ENCODE measurements around the gene LRMDA.

The LRMDA gene

DNA sequence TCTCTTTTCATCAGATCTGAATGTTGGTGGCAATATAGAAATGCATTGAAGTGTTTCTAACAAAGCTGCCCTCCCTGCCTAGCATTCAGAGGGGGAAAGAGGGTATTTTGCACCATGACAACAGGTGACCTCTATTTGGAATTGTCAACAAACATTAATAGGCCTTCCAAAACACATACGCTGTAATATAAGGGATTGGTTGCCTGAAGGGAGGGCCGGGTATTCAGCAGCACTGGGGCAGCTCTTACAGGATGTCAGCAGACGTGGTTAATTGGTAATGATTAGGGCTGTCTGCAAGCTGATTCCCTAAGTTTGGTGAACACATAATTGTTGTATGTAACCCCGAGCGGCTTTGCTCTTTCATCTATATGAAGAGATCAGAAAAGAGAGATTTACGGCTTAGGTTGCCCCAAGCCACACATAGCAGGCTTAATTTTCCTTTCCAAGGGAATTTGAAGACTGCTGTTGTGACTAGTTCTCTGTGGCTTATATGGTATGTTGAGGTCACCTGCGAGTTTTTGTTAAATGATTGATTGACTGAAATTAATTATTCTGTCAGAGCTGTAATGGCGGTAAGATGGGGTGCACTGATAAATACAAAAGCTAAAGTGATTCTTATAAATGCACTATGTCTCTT is 759.3 kb downstream of the LRMDA start:
- no peak overlapping the region for H3K18ac ChIP-seq (ENCODE audit: low read depth in 1 of 2, low read length in 2 of 2)
- H3K4me2 ChIP-seq (ENCODE audit: low read length, poor library complexity, severe bottlenecking), result no peak overlapping the region
- no peak overlapping the region for H3K14ac ChIP-seq (ENCODE audit: low read length in 2 of 2)
- H3K79me1 ChIP-seq (replicated peaks; ENCODE audit: low read length, poor library complexity, severe bottlenecking), result no peaks in the 10 kb centered on the region
- no peak overlapping the region for H3K23ac ChIP-seq (ENCODE audit: low read length in 2 of 2)
- H2BK15ac ChIP-seq (ENCODE audit: low read depth, poor library complexity, severe bottlenecking), result no peak overlapping the region
- no peak overlapping the region for H2BK120ac ChIP-seq (ENCODE audit: low read depth, low read length)
- no peaks in the 10 kb centered on the region for H3K4me1 ChIP-seq (ENCODE audit: control insufficient read depth, insufficient read depth, low read depth, low read length)
- no peak overlapping the region for H3K4me3 ChIP-seq (ENCODE audit: insufficient read depth in 1 of 2, low read depth in 1 of 2, low read length in 2 of 2)
- H3K4ac ChIP-seq (ENCODE audit: low read depth in 1 of 2, low read length in 2 of 2), result peak overlapping the region in 1 of 2 experiments; percentile 2
- H3K36me3 ChIP-seq (ENCODE audit: control insufficient read depth in 1 of 2, insufficient read depth in 2 of 2, low read depth in 1 of 2, low read length in 2 of 2), result no peaks in the 10 kb centered on the region
- no peak overlapping the region for H4K91ac ChIP-seq (ENCODE audit: low read length)
- no peaks in the 10 kb centered on the region for H3K27me3 ChIP-seq (ENCODE audit: control insufficient read depth in 1 of 2, insufficient read depth in 1 of 2, low read length in 2 of 2)
- 83% methylated on average over 7 of the region's 8 CpGs for WGBS
- H4K8ac ChIP-seq (ENCODE audit: low read length), result no peak overlapping the region
- no peak overlapping the region for H2AK5ac ChIP-seq (ENCODE audit: low read length, severe bottlenecking)
- no peak overlapping the region for H3K27ac ChIP-seq (ENCODE audit: low read length, poor library complexity, severe bottlenecking)
- no peaks in the 10 kb centered on the region for H3K9me3 ChIP-seq (ENCODE audit: control insufficient read depth, low read length)
- no peak overlapping the region for H2BK12ac ChIP-seq (ENCODE audit: low read length in 2 of 2)
- no peak overlapping the region for H2BK5ac ChIP-seq (ENCODE audit: low read depth, low read length, poor library complexity, severe bottlenecking)
- H2AFZ ChIP-seq (ENCODE audit: low read depth, low read length), result no peak overlapping the region
- no peak for DNase-seq
- H3K9ac ChIP-seq (ENCODE audit: low read length), result no peak overlapping the region

DNA sequence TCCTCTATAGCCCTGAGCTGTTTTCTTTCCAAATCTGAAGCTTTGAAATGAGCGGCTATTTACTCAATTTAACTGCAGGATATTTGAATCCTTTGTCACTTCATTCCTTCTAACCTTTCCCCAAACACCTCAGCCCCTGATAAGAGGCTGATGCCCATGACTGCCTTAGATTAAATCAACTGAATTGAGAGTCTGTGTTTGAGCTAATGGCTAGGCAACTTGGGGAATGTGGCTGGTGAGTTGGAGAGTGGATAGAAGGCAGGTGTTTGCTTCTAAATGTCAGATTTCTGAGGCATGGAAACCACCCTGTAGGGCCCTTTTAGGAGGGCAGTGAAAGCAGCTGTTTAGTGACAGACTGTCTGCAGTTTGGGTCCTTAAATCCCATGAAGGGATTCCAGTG is 759.9 kb downstream of the LRMDA start:
- 100% methylated on average over 1 of the region's 1 CpG for WGBS
- Histone ChIP-seq H3K14ac (ENCODE audit: low read length in 2 of 2) (no peak overlapping the region), H4K91ac (ENCODE audit: low read length) (no peak overlapping the region), H2BK120ac (ENCODE audit: low read depth, low read length) (no peak overlapping the region), H3K4me1 (ENCODE audit: control insufficient read depth, insufficient read depth, low read depth, low read length) (no peaks in the 10 kb centered on the region), H3K4ac (ENCODE audit: low read depth in 1 of 2, low read length in 2 of 2) (peak overlapping the region in 1 of 2 experiments; percentile 15), H3K79me1 (replicated peaks; ENCODE audit: low read length, poor library complexity, severe bottlenecking) (no peaks in the 10 kb centered on the region), H2AFZ (ENCODE audit: low read depth, low read length) (no peak overlapping the region), H3K4me3 (ENCODE audit: insufficient read depth in 1 of 2, low read depth in 1 of 2, low read length in 2 of 2) (no peak overlapping the region), H4K8ac (ENCODE audit: low read length) (no peak overlapping the region), H2BK12ac (ENCODE audit: low read length in 2 of 2) (no peak overlapping the region), H2AK5ac (ENCODE audit: low read length, severe bottlenecking) (no peak overlapping the region), H3K4me2 (ENCODE audit: low read length, poor library complexity, severe bottlenecking) (no peak overlapping the region), H3K27ac (ENCODE audit: low read length, poor library complexity, severe bottlenecking) (no peak overlapping the region), H2BK15ac (ENCODE audit: low read depth, poor library complexity, severe bottlenecking) (no peak overlapping the region), H3K36me3 (ENCODE audit: control insufficient read depth in 1 of 2, insufficient read depth in 2 of 2, low read depth in 1 of 2, low read length in 2 of 2) (no peaks in the 10 kb centered on the region), H3K18ac (ENCODE audit: low read depth in 1 of 2, low read length in 2 of 2) (no peak overlapping the region), H2BK5ac (ENCODE audit: low read depth, low read length, poor library complexity, severe bottlenecking) (no peak overlapping the region), H3K27me3 (ENCODE audit: control insufficient read depth in 1 of 2, insufficient read depth in 1 of 2, low read length in 2 of 2) (no peaks in the 10 kb centered on the region), H3K9ac (ENCODE audit: low read length) (no peak overlapping the region), H3K23ac (ENCODE audit: low read length in 2 of 2) (no peak overlapping the region), H3K9me3 (ENCODE audit: control insufficient read depth, low read length) (no peaks in the 10 kb centered on the region)
- DNase-seq, result no peak

DNA sequence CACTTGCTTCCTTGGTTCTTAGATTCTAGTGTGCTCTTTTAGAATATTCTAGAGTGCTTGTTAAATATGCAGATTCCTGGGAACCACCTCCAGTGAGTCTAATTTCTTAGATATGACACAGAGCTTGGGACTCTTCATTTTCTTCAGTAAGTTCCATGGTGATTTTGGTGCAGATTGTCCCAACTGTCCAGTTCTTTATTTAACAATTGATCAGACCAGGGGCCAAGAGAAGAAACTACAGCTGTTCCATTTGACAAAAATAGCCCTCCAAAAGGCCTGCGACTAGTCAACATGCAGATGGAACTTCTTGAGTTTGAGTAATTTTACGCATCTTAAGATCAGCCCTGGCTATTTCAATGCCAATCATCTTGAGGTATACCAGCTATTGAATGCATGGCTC is 760.7 kb downstream of the LRMDA start:
- no peaks in the 10 kb centered on the region for H3K27me3 ChIP-seq (ENCODE audit: control insufficient read depth in 1 of 2, insufficient read depth in 1 of 2, low read length in 2 of 2)
- H2BK5ac ChIP-seq (ENCODE audit: low read depth, low read length, poor library complexity, severe bottlenecking), result no peak overlapping the region
- no peak overlapping the region for H3K27ac ChIP-seq (ENCODE audit: low read length, poor library complexity, severe bottlenecking)
- no peak overlapping the region for H3K9ac ChIP-seq (ENCODE audit: low read length)
- H3K4ac ChIP-seq (ENCODE audit: low read depth in 1 of 2, low read length in 2 of 2), result no peak overlapping the region
- H2AK5ac ChIP-seq (ENCODE audit: low read length, severe bottlenecking), result no peak overlapping the region
- no peak overlapping the region for H4K91ac ChIP-seq (ENCODE audit: low read length)
- no peak for DNase-seq
- no peak overlapping the region for H3K4me2 ChIP-seq (ENCODE audit: low read length, poor library complexity, severe bottlenecking)
- H3K9me3 ChIP-seq (ENCODE audit: control insufficient read depth, low read length), result no peaks in the 10 kb centered on the region
- H3K23ac ChIP-seq (ENCODE audit: low read length in 2 of 2), result no peak overlapping the region
- H2BK12ac ChIP-seq (ENCODE audit: low read length in 2 of 2), result no peak overlapping the region
- no peak overlapping the region for H2BK15ac ChIP-seq (ENCODE audit: low read depth, poor library complexity, severe bottlenecking)
- no peak overlapping the region for H3K14ac ChIP-seq (ENCODE audit: low read length in 2 of 2)
- H3K4me3 ChIP-seq (ENCODE audit: insufficient read depth in 1 of 2, low read depth in 1 of 2, low read length in 2 of 2), result no peak overlapping the region
- H3K36me3 ChIP-seq (ENCODE audit: control insufficient read depth in 1 of 2, insufficient read depth in 2 of 2, low read depth in 1 of 2, low read length in 2 of 2), result no peaks in the 10 kb centered on the region
- WGBS, result 93% methylated on average over 2 of the region's 2 CpGs
- no peaks in the 10 kb centered on the region for H3K79me1 ChIP-seq (replicated peaks; ENCODE audit: low read length, poor library complexity, severe bottlenecking)
- no peak overlapping the region for H3K18ac ChIP-seq (ENCODE audit: low read depth in 1 of 2, low read length in 2 of 2)
- no peaks in the 10 kb centered on the region for H3K4me1 ChIP-seq (ENCODE audit: control insufficient read depth, insufficient read depth, low read depth, low read length)
- H4K8ac ChIP-seq (ENCODE audit: low read length), result no peak overlapping the region
- H2AFZ ChIP-seq (ENCODE audit: low read depth, low read length), result no peak overlapping the region
- no peak overlapping the region for H2BK120ac ChIP-seq (ENCODE audit: low read depth, low read length)

DNA sequence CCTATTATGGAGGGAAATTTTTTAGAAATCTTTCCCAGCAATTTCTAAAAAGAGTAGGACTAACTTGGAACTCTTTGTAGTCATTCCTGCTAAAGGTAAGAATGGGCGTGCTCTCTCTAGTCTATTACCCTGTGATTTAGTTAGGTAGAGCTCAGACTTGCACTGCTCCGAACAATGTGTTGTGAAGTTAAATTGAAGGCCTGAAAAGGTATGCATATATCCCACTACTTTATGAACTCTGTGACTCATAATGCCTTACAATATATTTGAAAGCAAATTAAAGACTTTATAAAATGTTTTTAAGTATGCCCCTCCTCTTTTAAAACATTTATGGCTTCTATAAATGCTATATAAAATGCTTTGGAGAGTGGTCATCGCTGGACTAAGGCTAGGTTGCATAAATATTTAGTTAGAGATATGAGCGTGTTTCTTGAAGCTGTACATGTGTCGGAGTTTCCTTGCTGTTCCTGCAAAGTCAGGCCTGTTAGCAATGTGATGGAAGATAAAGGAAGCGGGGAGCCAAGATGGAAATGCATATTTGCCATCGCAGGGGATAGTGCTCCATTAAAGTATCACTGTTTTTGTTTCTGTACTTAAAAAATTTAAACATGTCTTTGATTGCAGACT is 761.4 kb downstream of the LRMDA start:
- no peak overlapping the region for H3K4me2 ChIP-seq (ENCODE audit: low read length, poor library complexity, severe bottlenecking)
- no peak overlapping the region for H4K91ac ChIP-seq (ENCODE audit: low read length)
- H2AFZ ChIP-seq (ENCODE audit: low read depth, low read length), result no peak overlapping the region
- H4K8ac ChIP-seq (ENCODE audit: low read length), result no peak overlapping the region
- no peaks in the 10 kb centered on the region for H3K79me1 ChIP-seq (replicated peaks; ENCODE audit: low read length, poor library complexity, severe bottlenecking)
- no peaks in the 10 kb centered on the region for H3K36me3 ChIP-seq (ENCODE audit: control insufficient read depth in 1 of 2, insufficient read depth in 2 of 2, low read depth in 1 of 2, low read length in 2 of 2)
- no peaks in the 10 kb centered on the region for H3K4me1 ChIP-seq (ENCODE audit: control insufficient read depth, insufficient read depth, low read depth, low read length)
- H2BK120ac ChIP-seq (ENCODE audit: low read depth, low read length), result no peak overlapping the region
- no peak overlapping the region for H3K4me3 ChIP-seq (ENCODE audit: insufficient read depth in 1 of 2, low read depth in 1 of 2, low read length in 2 of 2)
- H3K27me3 ChIP-seq (ENCODE audit: control insufficient read depth in 1 of 2, insufficient read depth in 1 of 2, low read length in 2 of 2), result no peaks in the 10 kb centered on the region
- no peak overlapping the region for H2BK12ac ChIP-seq (ENCODE audit: low read length in 2 of 2)
- no peak for DNase-seq
- H3K4ac ChIP-seq (ENCODE audit: low read depth in 1 of 2, low read length in 2 of 2), result no peak overlapping the region
- no peak overlapping the region for H3K14ac ChIP-seq (ENCODE audit: low read length in 2 of 2)
- H2BK5ac ChIP-seq (ENCODE audit: low read depth, low read length, poor library complexity, severe bottlenecking), result no peak overlapping the region
- H3K27ac ChIP-seq (ENCODE audit: low read length, poor library complexity, severe bottlenecking), result no peak overlapping the region
- H3K18ac ChIP-seq (ENCODE audit: low read depth in 1 of 2, low read length in 2 of 2), result no peak overlapping the region
- H3K9ac ChIP-seq (ENCODE audit: low read length), result no peak overlapping the region
- WGBS, result 93% methylated on average over 5 of the region's 7 CpGs
- no peak overlapping the region for H2BK15ac ChIP-seq (ENCODE audit: low read depth, poor library complexity, severe bottlenecking)
- no peaks in the 10 kb centered on the region for H3K9me3 ChIP-seq (ENCODE audit: control insufficient read depth, low read length)
- H3K23ac ChIP-seq (ENCODE audit: low read length in 2 of 2), result no peak overlapping the region
- no peak overlapping the region for H2AK5ac ChIP-seq (ENCODE audit: low read length, severe bottlenecking)

All from mesenchymal stem cell (in vitro differentiated cells and primary cell).